Ishikawa (cell line): ENCODE data around the gene APOBEC3H.

Experiments used
- CEBPB ChIP-seq: IDR thresholded peaks from 2 replicates; pipeline ENCODE4 v1.6.1; 2012
- CREB1 ChIP-seq: IDR thresholded peaks from 2 replicates; pipeline ENCODE4 v1.6.1; 2012; ENCODE audit warnings: low read depth
- EGR1 ChIP-seq: IDR thresholded peaks from 2 replicates; pipeline ENCODE4 v1.6.1; 2012
- EP300 ChIP-seq: IDR thresholded peaks from 2 replicates; pipeline ENCODE4 v1.6.1; 2012; ENCODE audit warnings: borderline replicate concordance
- FOXM1 ChIP-seq: IDR thresholded peaks from 2 replicates; pipeline ENCODE4 v1.6.1; 2012; ENCODE audit warnings: low read depth, borderline replicate concordance
- NFIC ChIP-seq: IDR thresholded peaks from 2 replicates; pipeline ENCODE4 v1.6.1; 2012
- RAD21 ChIP-seq: IDR thresholded peaks from 2 replicates; pipeline ENCODE4 v1.6.1; 2012; ENCODE audit warnings: low read depth
- TAF1 ChIP-seq: IDR thresholded peaks from 2 replicates; pipeline ENCODE4 v1.6.1; 2012; ENCODE audit warnings: low read depth, mild to moderate bottlenecking
- TCF12 ChIP-seq: IDR thresholded peaks from 2 replicates; pipeline ENCODE4 v1.6.1; 2012; ENCODE audit warnings: low read depth
- TEAD4 ChIP-seq: IDR thresholded peaks from 2 replicates; pipeline ENCODE4 v1.6.1; 2012
- YY1 ChIP-seq: IDR thresholded peaks from 2 replicates; pipeline ENCODE4 v1.6.1; 2012; ENCODE audit warnings: low read depth
- ZBTB7A ChIP-seq: IDR thresholded peaks from 2 replicates; pipeline ENCODE4 v1.6.1; 2012; ENCODE audit warnings: low read depth
- TF ChIP-seq, protein P1 (sequence below): IDR thresholded peaks from 2 replicates; pipeline ENCODE4 v1.6.1; 2012; ENCODE audit warnings: low read depth, mild to moderate bottlenecking
- TF ChIP-seq, protein P2 (sequence below): IDR thresholded peaks from 2 replicates; pipeline ENCODE4 v1.6.1; 2012
- TF ChIP-seq, protein P3 (sequence below): IDR thresholded peaks from 2 replicates; pipeline ENCODE4 v1.6.1; 2012

APOBEC3H gene

DNA sequence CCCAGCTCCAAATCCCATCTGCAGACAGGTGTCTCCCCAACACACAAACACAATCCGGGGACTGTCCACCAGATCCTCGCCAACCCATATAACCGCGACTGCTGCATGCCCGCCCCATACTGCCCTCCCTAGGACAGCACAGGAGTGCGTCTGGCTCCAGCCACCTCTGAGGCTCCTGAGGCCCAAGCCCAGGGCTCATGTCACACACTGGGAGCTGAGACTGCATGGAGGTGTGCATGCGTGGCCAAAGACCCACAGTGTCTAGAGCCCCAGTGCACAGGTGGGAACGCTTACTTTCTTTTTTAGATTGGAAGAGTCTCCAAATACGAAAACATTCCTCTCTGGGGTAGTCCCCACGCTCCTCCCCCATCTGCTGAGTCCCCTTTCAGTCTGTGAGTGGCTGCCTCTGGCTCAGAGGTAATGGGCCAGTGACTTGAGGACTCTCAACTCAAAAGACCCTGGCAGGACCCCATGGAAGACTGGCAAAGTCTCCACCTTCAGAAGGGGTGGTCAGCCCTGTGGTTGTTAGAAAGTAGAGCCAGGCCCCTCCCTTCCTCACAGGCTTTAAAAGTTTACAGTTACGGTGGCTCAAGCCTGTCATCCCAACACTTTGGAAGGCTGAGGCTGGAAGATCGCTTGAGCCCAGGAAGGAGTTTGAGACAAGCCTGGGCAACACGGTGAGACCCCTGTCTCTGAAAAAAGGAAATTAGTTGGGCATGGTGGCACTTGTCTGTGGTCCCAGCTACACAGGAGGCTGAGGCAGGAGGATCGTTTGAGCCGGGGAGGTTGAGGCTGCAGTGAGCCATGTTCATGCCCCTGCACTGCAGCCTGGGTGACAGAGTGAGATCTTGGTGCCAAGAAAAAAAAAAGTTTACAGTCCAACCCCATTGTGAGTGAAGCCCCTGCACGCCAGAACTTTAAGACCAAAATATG is 53.1 kb downstream of the APOBEC3H start:
- TF ChIP-seq EGR1 (no peak), RAD21 (no peak), EP300 (no peak), NFIC (no peak)
- TF ChIP-seq, protein P1, sequence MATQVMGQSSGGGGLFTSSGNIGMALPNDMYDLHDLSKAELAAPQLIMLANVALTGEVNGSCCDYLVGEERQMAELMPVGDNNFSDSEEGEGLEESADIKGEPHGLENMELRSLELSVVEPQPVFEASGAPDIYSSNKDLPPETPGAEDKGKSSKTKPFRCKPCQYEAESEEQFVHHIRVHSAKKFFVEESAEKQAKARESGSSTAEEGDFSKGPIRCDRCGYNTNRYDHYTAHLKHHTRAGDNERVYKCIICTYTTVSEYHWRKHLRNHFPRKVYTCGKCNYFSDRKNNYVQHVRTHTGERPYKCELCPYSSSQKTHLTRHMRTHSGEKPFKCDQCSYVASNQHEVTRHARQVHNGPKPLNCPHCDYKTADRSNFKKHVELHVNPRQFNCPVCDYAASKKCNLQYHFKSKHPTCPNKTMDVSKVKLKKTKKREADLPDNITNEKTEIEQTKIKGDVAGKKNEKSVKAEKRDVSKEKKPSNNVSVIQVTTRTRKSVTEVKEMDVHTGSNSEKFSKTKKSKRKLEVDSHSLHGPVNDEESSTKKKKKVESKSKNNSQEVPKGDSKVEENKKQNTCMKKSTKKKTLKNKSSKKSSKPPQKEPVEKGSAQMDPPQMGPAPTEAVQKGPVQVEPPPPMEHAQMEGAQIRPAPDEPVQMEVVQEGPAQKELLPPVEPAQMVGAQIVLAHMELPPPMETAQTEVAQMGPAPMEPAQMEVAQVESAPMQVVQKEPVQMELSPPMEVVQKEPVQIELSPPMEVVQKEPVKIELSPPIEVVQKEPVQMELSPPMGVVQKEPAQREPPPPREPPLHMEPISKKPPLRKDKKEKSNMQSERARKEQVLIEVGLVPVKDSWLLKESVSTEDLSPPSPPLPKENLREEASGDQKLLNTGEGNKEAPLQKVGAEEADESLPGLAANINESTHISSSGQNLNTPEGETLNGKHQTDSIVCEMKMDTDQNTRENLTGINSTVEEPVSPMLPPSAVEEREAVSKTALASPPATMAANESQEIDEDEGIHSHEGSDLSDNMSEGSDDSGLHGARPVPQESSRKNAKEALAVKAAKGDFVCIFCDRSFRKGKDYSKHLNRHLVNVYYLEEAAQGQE, result no peak

DNA sequence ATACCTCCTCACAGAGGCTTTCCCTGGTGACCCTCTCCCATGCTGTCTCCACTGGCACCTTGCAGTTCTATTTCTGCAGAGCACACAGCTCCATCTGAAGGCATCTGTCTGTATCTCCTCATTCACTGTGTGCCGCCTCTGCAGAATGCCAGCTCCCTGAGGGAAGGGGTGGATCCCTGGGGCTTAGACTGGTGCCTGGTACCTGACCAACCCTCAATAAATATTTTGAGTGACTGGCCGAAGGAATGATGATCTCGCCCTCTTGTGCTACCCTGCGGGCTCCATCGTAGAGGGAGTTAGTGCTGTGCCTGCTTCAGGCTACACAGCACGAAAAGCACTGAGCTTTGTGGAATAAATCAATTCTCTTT is 53.8 kb downstream of the APOBEC3H start:
- TF ChIP-seq TCF12 (no peak), TAF1 (no peak), EP300 (no peak), YY1 (no peak), CEBPB (no peak), FOXM1 (no peak), CREB1 (no peak), RAD21 (no peak)
- TF ChIP-seq, protein P2, sequence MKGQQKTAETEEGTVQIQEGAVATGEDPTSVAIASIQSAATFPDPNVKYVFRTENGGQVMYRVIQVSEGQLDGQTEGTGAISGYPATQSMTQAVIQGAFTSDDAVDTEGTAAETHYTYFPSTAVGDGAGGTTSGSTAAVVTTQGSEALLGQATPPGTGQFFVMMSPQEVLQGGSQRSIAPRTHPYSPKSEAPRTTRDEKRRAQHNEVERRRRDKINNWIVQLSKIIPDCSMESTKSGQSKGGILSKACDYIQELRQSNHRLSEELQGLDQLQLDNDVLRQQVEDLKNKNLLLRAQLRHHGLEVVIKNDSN, result no peak
- TF ChIP-seq, protein P3, sequence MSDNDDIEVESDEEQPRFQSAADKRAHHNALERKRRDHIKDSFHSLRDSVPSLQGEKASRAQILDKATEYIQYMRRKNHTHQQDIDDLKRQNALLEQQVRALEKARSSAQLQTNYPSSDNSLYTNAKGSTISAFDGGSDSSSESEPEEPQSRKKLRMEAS, result no peak

DNA sequence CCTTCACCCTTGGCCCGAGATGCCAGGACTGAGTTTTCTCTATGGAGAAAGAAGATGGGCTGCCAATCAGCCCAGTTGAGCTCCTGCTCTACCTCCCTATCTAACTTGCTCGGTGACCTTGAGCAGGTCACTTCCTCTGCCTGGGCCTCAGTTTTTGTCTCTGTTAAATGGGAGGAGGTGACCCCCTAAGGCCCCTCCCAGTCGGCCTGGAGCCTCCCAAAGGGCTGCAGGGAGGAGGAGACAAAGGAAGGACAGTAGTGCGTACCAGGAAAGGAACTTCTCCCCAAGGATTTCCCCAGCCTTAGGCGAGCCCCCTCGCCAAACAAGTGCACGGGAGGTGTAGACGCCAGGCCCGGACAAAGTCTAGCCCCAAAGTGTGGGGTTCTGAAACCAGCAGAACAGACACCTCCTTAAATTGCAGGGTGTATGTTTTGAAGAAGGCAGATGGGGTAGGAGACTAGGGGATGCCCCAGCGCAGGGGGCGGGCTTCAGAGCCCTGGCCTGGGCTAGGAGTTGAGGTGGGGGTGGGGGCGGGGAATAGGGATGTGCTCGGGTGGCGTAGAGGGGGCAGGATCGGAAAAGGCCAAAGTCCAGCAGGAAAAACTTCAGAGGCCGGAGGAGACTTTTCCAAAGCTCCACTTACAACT is 54.4 kb downstream of the APOBEC3H start:
- TF ChIP-seq, protein P2, result no peak
- TF ChIP-seq EGR1 (no peak), TEAD4 (no peak), RAD21 (no peak), TCF12 (no peak), CREB1 (no peak), YY1 (no peak), CEBPB (no peak), EP300 (no peak), ZBTB7A (no peak), TAF1 (no peak), FOXM1 (no peak), NFIC (no peak)
- TF ChIP-seq, protein P1, result no peak
- TF ChIP-seq, protein P3, result no peak

DNA sequence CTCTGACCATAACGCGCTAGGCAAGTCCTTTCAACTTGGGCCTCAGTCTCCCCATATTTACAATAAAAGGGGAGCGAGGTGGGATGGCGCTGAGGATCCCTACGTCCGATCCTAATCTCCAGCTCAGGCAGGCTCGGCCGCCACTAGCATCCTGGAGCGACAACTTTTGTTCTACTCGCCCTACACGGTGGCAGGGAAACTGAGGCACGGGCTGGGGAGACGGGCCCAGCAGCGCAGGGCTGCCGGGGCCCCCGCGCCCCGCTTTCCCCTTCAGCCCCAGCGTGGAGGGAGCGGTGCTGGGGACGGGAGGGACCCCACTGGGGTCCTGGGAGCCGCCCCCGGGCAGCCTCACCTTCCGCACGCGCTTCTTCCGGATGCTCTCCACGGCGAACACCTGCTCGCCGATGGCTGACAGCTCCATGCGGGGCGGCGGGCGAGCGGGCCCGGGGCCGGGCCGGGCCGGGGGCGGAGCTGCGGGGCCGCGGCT is 55.0 kb downstream of the APOBEC3H start:
- TF ChIP-seq EGR1 (no peak), FOXM1 (no peak), RAD21 (no peak), TCF12 (no peak), TAF1 (no peak), EP300 (no peak), ZBTB7A (no peak; the same call in none of the 2 replicates), YY1 (no peak), NFIC (no peak)
- TF ChIP-seq, protein P1, result no peak
- TF ChIP-seq, protein P3, result no peak
